GM12801 (cell line): ENCODE data around the gene ANKMY1.

Source experiments
- TF ChIP-seq, protein P1 (sequence below): IDR thresholded peaks from one replicate; pipeline ENCODE4 v1.5.1; 2011; ENCODE audit warnings: control low read depth; ENCODE audit not compliant: insufficient read length; ENCODE audit errors: extremely low read depth

The ANKMY1 gene

DNA sequence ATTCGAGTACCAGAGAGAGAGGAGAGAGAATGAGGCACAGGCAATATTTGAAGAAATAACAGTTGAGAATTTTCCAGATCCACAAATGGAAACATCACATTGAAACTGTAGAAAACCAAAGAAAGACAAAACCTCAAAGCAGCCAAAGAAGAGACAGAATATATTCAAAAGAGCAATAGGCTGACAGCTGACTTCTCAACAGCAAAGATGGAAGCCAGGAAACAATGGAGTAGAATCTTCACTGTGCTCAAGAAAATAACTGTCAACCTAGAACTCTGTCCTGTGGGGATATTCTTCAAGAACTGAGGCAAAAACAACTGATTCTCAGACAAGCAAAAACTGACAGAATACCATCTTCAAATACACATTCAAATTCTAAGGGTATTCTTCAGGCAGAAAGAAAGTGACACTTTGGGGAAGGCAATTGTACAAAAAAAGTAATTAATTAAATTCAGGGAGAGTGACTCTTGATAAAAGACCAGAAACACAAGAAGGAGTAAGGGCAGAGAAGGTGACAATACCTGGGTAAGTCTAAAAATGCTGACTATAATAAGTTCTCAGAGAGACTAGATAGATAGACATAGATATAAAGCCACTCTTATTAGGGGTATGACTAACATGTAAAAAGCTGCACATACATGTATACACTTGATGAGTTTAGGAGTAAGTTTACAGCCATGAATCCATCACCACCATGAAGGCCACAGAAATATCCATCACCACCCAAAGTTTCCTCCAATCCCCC, 25.6 kb downstream of the ANKMY1 start:
- TF ChIP-seq, protein P1, sequence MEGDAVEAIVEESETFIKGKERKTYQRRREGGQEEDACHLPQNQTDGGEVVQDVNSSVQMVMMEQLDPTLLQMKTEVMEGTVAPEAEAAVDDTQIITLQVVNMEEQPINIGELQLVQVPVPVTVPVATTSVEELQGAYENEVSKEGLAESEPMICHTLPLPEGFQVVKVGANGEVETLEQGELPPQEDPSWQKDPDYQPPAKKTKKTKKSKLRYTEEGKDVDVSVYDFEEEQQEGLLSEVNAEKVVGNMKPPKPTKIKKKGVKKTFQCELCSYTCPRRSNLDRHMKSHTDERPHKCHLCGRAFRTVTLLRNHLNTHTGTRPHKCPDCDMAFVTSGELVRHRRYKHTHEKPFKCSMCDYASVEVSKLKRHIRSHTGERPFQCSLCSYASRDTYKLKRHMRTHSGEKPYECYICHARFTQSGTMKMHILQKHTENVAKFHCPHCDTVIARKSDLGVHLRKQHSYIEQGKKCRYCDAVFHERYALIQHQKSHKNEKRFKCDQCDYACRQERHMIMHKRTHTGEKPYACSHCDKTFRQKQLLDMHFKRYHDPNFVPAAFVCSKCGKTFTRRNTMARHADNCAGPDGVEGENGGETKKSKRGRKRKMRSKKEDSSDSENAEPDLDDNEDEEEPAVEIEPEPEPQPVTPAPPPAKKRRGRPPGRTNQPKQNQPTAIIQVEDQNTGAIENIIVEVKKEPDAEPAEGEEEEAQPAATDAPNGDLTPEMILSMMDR, result no peak

DNA sequence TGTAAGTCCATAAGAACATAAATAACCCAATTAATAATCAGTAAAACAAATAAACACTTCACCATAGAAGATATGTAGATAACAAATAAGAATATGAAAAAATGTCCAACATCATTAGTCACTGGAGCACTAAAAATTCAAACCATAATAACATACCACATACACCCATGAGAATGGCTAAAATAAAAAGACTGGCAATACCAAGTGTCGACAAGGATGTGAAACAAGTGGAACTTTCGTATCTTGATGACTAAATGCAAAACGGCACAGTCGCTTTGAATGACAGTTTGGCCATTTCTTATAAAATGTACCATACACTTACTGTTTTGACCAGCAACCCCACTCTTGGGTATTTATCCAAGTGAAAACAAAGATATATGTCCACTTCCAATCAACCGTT, 26.8 kb downstream of the ANKMY1 start:
- TF ChIP-seq, protein P1, result no peak

DNA sequence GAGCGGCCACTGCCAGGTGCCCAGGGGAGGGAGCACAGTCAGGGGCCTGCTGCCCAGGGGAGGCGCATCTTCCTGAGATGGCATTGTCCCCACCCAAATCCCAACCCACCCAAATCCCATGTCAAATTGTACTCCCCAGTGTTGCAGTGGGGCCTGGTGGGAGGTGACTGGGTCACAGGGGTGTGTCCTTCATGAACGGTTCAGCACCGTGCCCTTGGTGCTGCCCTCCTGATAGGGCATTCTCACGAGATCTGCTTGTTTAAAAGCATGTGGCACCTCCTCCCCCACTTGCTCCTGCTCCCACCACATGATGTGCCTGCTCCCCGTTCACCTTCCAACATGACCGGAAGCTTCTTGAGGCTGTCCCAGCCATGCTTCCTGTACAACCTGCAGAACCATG, 27.6 kb downstream of the ANKMY1 start:
- TF ChIP-seq, protein P1, result no peak

DNA sequence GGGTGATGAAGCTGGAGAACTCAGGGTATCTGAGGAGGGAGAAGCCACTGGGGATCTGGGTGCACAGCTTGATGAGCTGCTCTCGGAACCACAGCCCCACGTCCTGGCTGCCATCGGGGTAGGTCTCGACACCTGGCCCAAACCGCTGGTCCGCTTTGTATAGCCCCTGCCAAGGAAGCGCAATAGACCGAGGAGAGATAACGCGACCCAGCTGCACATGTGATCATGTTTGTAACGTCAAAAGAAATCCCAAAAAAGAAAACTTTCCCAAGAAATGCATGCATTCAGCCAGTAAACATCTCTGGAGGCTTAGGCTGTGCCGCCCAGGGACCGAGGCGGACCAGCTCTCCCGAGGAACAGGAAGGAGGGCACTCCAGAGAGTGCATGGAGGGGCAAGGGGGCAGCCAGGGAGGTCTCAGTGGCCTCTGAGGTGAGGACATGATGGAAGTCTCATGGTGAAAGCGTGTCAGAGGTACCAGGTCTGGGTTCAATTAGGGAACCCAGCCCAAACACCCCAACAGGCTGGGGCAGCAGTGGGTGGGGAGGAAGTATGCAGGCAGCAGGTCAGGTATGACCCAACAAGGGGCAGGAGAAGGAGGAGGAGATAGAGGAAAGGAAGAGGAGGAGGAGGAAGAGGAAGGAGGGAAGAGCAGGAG, 28.3 kb downstream of the ANKMY1 start:
- TF ChIP-seq, protein P1, result no peak

DNA sequence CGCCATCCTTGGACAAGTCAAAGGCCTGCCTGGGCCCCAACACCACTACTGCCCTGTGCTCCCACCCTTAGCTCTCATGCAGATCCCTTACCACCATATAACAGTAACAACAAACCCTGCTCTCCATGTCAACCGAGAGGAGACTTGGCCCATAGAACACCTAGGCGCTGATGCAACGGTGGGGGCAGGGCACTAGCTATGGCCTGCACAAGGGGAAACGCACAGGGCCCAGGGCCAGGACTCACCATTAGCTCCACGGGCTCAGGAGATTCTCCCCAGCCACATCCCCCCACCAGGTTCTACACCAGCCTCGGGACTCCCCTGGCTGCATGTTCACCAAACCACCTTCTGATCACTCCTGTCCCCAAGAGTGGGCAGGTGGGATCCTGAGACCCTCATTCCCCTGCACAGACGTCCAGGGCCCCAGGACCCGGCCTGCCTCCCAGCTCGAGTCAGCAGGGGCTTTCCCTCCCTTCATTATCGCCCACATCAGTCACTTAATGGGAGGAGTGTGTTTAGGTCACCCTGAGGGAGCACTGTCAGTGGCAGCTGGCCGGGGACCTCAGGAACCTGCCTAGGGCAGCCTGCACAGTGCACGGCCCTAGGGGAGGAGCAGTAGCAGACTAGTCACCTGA, 29.3 kb downstream of the ANKMY1 start:
- TF ChIP-seq, protein P1, result no peak

DNA sequence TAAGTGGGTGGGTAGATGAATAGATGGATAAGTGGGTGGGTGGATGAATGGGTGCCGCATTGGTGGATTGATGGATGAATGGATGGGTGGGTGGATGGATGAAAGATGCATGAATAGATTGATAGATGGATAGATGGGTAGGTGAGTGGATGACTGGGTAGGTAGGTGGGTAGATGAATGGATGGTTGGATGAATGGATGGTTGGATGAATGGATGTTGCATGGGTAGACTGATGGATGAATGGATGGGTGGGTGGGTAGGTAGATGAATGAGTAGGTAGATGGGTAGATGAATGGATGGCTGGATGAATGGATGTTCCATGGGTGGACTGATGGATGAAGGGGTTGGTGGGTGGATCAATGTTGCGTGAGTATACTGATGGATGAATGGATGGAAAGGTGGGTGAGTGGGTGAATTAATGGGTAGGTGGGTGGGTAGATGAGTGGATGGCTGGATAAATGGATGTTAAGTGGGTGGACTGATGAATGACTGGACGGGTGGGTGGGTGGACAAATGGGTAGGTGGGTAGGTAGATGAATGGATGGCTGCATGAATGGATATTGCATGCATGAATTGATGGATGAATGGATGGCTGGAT, 30.5 kb downstream of the ANKMY1 start:
- TF ChIP-seq, protein P1, result no peak

DNA sequence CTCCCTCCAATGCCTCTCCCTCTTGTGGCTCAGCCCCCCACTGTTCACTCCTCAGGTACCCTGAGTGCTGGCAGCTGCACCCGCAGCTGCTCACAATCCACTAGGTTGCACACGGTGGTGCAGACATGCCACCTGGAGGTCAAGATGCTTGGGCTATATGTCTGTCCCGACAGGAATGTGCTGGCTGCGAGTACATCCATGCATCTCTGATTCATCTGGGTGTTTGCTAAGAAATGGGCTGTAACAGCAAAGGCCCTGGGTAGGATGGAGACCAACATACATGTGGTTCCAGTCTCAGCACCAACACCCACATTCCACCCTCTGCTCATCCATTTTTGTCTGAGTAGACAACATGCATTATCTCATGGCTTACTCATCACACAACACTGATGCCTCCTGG, 31.3 kb downstream of the ANKMY1 start:
- TF ChIP-seq, protein P1, result no peak
